K562 (cell line): ENCODE measurements around the gene DCUN1D4. TPM values are rescaled to one million over a fixed set of nuclear protein-coding genes. Genes with fewer than 3 reads are reported as not detected.
A peak's percentile ranks its signal among the peaks of the same experiment; 100 is the strongest.

Experiments
- ATAC-seq: fragments of 200-7000 bp; cut with Tn5 transposase; 3 replicates; pipeline ENCODE4 v1.9.1; 2020; ENCODE audit warnings: moderate library complexity
- BruUV-seq: library from RNA; stranded (reverse); fragments of 400-500 nt; replicated peaks from 2 replicates; lab custom pipeline; 2021; lab: Mats Ljungman, UMichigan
- CTCF ChIA-PET: fragments of 300-600 bp; formaldehyde crosslinking; extraction: SDS; loops from one replicate; lab custom pipeline; 2021; ENCODE audit warnings: low intra/inter-chr PET ratio; lab: Yijun Ruan, JAX
- POLR2A ChIA-PET: fragments of 300-600, 350-650 bp; sonication (Branson Sonifier 250); formaldehyde crosslinking; extraction: SDS; loops from one replicate; lab custom pipeline; 2021; ENCODE audit warnings: antibody characterized with exemption, inconsistent platforms; lab: Yijun Ruan, JAX
- DNase-seq, 4 experiments: peaks; one replicate each; pipeline versions ENCODE4 v3.0.0 to v3.0.0-alpha.2; 2011 to 2018; ENCODE audit warnings: low spot score in 3 of 4, mixed read lengths in 3 of 4; ENCODE audit errors: extremely low read depth in 1 of 4
- FAIRE-seq: peaks from 2 replicates; lab custom pipeline; 2011; peaks lifted over from hg19 to GRCh38; lab: Jason Lieb, UNC
- H2AFZ ChIP-seq: 2 replicates; pipeline ENCODE4 v1.6.0; 2011; ENCODE audit warnings: low read depth, low read length, control low read depth, inconsistent platforms
- H3K27ac ChIP-seq: fragments of 200-600 bp; 3 replicates; pipeline ENCODE4 v1.8.0; 2011; ENCODE audit warnings: low read depth, mild to moderate bottlenecking, control low read depth, inconsistent platforms, low read length, moderate library complexity, mixed read lengths; ENCODE audit errors: extremely low read depth
- H3K27me3 ChIP-seq, 2 experiments: fragments of 300-600 bp in 1 of 2; 2 replicates in 1 of 2; 3 replicates in 1 of 2; pipeline versions ENCODE4 v1.6.0 to v1.8.0; 2011; ENCODE audit warnings: inconsistent platforms in 2 of 2, low read length in 2 of 2, mild to moderate bottlenecking in 1 of 2, mixed read lengths in 1 of 2, moderate library complexity in 1 of 2; ENCODE audit not compliant: control insufficient read depth in 2 of 2, insufficient read depth in 2 of 2
- H3K36me3 ChIP-seq: fragments of 300-600 bp; 3 replicates; pipeline ENCODE4 v1.8.0; 2011; ENCODE audit warnings: mild to moderate bottlenecking, low read length, inconsistent platforms; ENCODE audit not compliant: control insufficient read depth, insufficient read depth
- H3K4me1 ChIP-seq, 2 experiments: fragments of 200-600 bp in 1 of 2; replicated peaks in 1 of 2; 2 replicates in 1 of 2; 3 replicates in 1 of 2; pipeline versions ENCODE4 v1.5.1 to v1.8.0; 2011; ENCODE audit warnings: inconsistent platforms in 2 of 2, low read length in 2 of 2, mild to moderate bottlenecking in 1 of 2, mixed read lengths in 1 of 2, moderate library complexity in 1 of 2; ENCODE audit not compliant: control insufficient read depth in 2 of 2, insufficient read depth in 2 of 2
- H3K4me2 ChIP-seq: 2 replicates; pipeline ENCODE4 v1.6.1; 2011; ENCODE audit warnings: low read length, control low read depth, inconsistent platforms, mixed read lengths; ENCODE audit not compliant: insufficient read depth
- H3K4me3 ChIP-seq: fragments of 200-600 bp; sonication (generic), shearing (Covaris generic); 2 replicates; pipeline ENCODE4 v1.5.1; 2016; ENCODE audit warnings: control low read depth, inconsistent platforms
- H3K79me2 ChIP-seq: fragments of 200-600 bp; 3 replicates; pipeline ENCODE4 v1.8.0; 2011; ENCODE audit warnings: low read length, inconsistent platforms; ENCODE audit not compliant: control insufficient read depth, insufficient read depth
- H3K9ac ChIP-seq, 2 experiments: 2 replicates each; pipeline versions ENCODE4 v1.6.0 to v1.6.1; 2011; ENCODE audit warnings: low read depth in 2 of 2, low read length in 2 of 2, control low read depth in 1 of 2, inconsistent platforms in 1 of 2, mild to moderate bottlenecking in 1 of 2, mixed read lengths in 1 of 2; ENCODE audit not compliant: insufficient read depth in 1 of 2
- H3K9me1 ChIP-seq: one replicate; pipeline ENCODE4 v1.6.0; 2011; ENCODE audit warnings: inconsistent platforms, mild to moderate bottlenecking, low read length, moderate library complexity; ENCODE audit not compliant: control insufficient read depth, insufficient read depth
- H3K9me3 ChIP-seq: replicated peaks from 2 replicates; pipeline ENCODE4 v1.5.1; 2011; ENCODE audit warnings: low read depth, low read length, inconsistent platforms; ENCODE audit not compliant: control insufficient read depth, insufficient read depth
- H4K20me1 ChIP-seq: replicated peaks from 2 replicates; pipeline ENCODE4 v1.6.1; 2011; ENCODE audit warnings: low read length, inconsistent platforms, mixed read lengths; ENCODE audit not compliant: control insufficient read depth, insufficient read depth
- BDP1 ChIP-seq: IDR thresholded peaks from 3 replicates; pipeline ENCODE4 v1.6.1; 2011; ENCODE audit not compliant: insufficient read length, insufficient read depth
- BRD4 ChIP-seq: fragments of 200-600 bp; sonication (generic); IDR thresholded peaks from 2 replicates; pipeline ENCODE4 v1.6.1; 2017; ENCODE audit warnings: inconsistent platforms
- CBFB ChIP-seq: sonication (generic); formaldehyde crosslinking; IDR thresholded peaks from 2 replicates; pipeline ENCODE4 v1.4.0; 2020; ENCODE audit warnings: mild to moderate bottlenecking, missing genetic modification reagents
- EP300 ChIP-seq: IDR thresholded peaks from 2 replicates; pipeline ENCODE4 v1.6.1; 2012; ENCODE audit warnings: low read length, improper control_type of control experiment
- ETS2 ChIP-seq: IDR thresholded peaks from 2 replicates; pipeline ENCODE4 v1.6.1; 2016; ENCODE audit warnings: borderline replicate concordance, missing genetic modification characterization, mild to moderate bottlenecking, moderate library complexity, missing compliant biosample characterization; ENCODE audit not compliant: poor library complexity, severe bottlenecking
- ETV5 ChIP-seq: sonication (generic); formaldehyde crosslinking; IDR thresholded peaks from 2 replicates; pipeline ENCODE4 v1.4.0; 2020; ENCODE audit warnings: low read depth, mild to moderate bottlenecking, missing genetic modification reagents
- KAT7 ChIP-seq: sonication (generic); formaldehyde crosslinking; IDR thresholded peaks from 2 replicates; pipeline ENCODE4 v1.8.0; 2022; ENCODE audit warnings: missing genetic modification reagents, mild to moderate bottlenecking, borderline replicate concordance
- L3MBTL2 ChIP-seq: fragments of 450-650 bp; IDR thresholded peaks from 2 replicates; pipeline ENCODE4 v1.6.1; 2016; ENCODE audit warnings: mild to moderate bottlenecking, moderate library complexity
- MTA2 ChIP-seq: fragments of 450-650 bp; IDR thresholded peaks from 2 replicates; pipeline ENCODE4 v1.6.1; 2016; ENCODE audit warnings: low read depth
- POU5F1 ChIP-seq: fragments of 150-350 bp; IDR thresholded peaks from 2 replicates; pipeline ENCODE4 v1.6.1; 2014; ENCODE audit warnings: borderline replicate concordance, low read length, low read depth, mild to moderate bottlenecking; ENCODE audit not compliant: partially characterized antibody
- SIRT6 ChIP-seq: IDR thresholded peaks from one replicate; pipeline ENCODE4 v1.6.1; 2012; ENCODE audit warnings: low read depth, mild to moderate bottlenecking, control low read depth, inconsistent platforms, low read length, moderate library complexity
- TBP ChIP-seq: optimal IDR thresholded peaks from 2 replicates; pipeline ENCODE3; 2011; ENCODE audit warnings: low read depth, low read length, improper control_type of control experiment
- ZBTB49 ChIP-seq: sonication (generic); formaldehyde crosslinking; IDR thresholded peaks from 2 replicates; pipeline ENCODE4 v1.8.0; 2022; ENCODE audit warnings: missing genetic modification reagents, mild to moderate bottlenecking, borderline replicate concordance
- ZNF3 ChIP-seq: fragments of 250-450 bp; sonication (Bioruptor Pico); IDR thresholded peaks from 2 replicates; pipeline ENCODE4 v1.5.0; 2021; ENCODE audit warnings: mild to moderate bottlenecking, moderate library complexity
- ZNF644 ChIP-seq: fragments of 200-800 bp; sonication (Bioruptor generic); IDR thresholded peaks from 2 replicates; pipeline ENCODE4 v1.6.1; 2016; ENCODE audit warnings: low read depth, missing genetic modification characterization, missing compliant biosample characterization
- ZSCAN29 ChIP-seq: fragments of 450-650 bp; IDR thresholded peaks from 2 replicates; pipeline ENCODE4 v1.6.1; 2017
- WGBS: fragments of 100-300 bp; shearing (Covaris generic); methylation state at CpG from one replicate; pipeline ENCODE4 v1.1.6; 2016; ENCODE audit warnings: low coverage, mixed read lengths; ENCODE audit not compliant: insufficient coverage; ENCODE audit errors: missing lambda C conversion rate; 5-methylcytosine and 5-hydroxymethylcytosine counted together
- in situ Hi-C: fragments of 300-500 bp; cut with MboI; formaldehyde crosslinking; loops from 4 replicates; pipeline ENCODE4 v1.15.0; 2018; ENCODE audit warnings: inconsistent platforms, mixed read lengths
- intact Hi-C: fragments of 100-400 bp; cut with micrococcal nuclease; formaldehyde crosslinking; loops from 2 replicates; pipeline ENCODE4 v1.14.2; 2022
- polyA plus RNA-seq, 8 experiments: library from polyadenylated mRNA; depleted of rRNA in 4 of 8; stranded (reverse) in 5 of 8; unstranded in 3 of 8; fragments of >200 nt; fragmentation: Nextera tagmentation in 2 of 8; fragmentation: Illumina TruSeq in 1 of 8; extraction: Ambion mirVana in 2 of 8; extraction: Trizol in 1 of 8; gene quantifications; 2 replicates each; pipeline versions ENCODE4 v1.2.1 to v1.2.3, GENCODE V29; 2011 to 2014; ENCODE audit warnings: inconsistent platforms in 1 of 8, missing spikeins in 1 of 8
- total RNA-seq, 7 experiments: library from RNA; depleted of rRNA in 6 of 7; stranded (reverse); fragments of >200 nt in 6 of 7; fragmentation: Illumina TruSeq in 2 of 7; extraction: Trizol in 2 of 7; gene quantifications; 2 replicates each; pipeline versions ENCODE4 v1.2.1 to v1.2.3, GENCODE V29; 2011 to 2021; ENCODE audit warnings: low replicate concordance in 1 of 7
- TF ChIP-seq, protein P1 (sequence below): sonication (generic); formaldehyde crosslinking; IDR thresholded peaks from 2 replicates; pipeline ENCODE4 v1.8.0; 2022; ENCODE audit warnings: mild to moderate bottlenecking, missing genetic modification reagents
- TF ChIP-seq, protein P2 (sequence below): fragments of 450-650 bp; IDR thresholded peaks from 2 replicates; pipeline ENCODE4 v1.7.0; 2016; ENCODE audit warnings: borderline replicate concordance

The DCUN1D4 gene
- total and polyA plus RNA-seq, 9 of the 15 experiments (the other 6 are each of a cell fraction or from before 2014, with no cell fraction given) = 15.1 to 73.5 (median 23.0) TPM

GRCh38 chr4:51844153-51845054, 1.5 kb downstream of the DCUN1D4 start:
- BruUV-seq = no TSS peak
- H3K4me2 ChIP-seq = peak overlapping the region; percentile 88
- H3K4me1 ChIP-seq = peaks cover 2 to 14% of the 10 kb centered on the region in 2 experiments; a peak in 2 of 5 replicates
- ChIA-PET CTCF (no interaction called here), POLR2A (interaction anchor here (0.6 to 1.8 kb wide), 5 partner anchors 8 to 137 kb away, joined by 3 to 5 read pairs (median 3); no protein-coding TSS in a partner anchor)
- H2AFZ ChIP-seq = peak overlapping the region; percentile 88
- WGBS = 0% methylated on average over 33 of the region's 71 CpGs
- peaks cover 17% of the 10 kb centered on the region; the same call in 1 of the 3 replicates for H3K36me3 ChIP-seq
- ATAC-seq (peak; percentile 76), FAIRE-seq (peak; percentile 92), DNase-seq (peak; percentile 57 to 95 (median 70))
- peak overlapping the region; percentile 90 for H3K27ac ChIP-seq
- peak overlapping the region; percentile 81 for H3K4me3 ChIP-seq
- no peaks in the 10 kb centered on the region for H3K9me3 ChIP-seq
- no peaks in the 10 kb centered on the region for H3K9me1 ChIP-seq
- in situ Hi-C loops = no loop called here
- intact Hi-C loops = loop anchor here (5.0 kb wide), 1 partner anchor 43 kb away; no protein-coding TSS in a partner anchor
- peak overlapping the region; percentile 80 to 90 for H3K9ac ChIP-seq
- 0 out of 2 replicates have a peak, but pooled peaks cover 4% of the 10 kb centered on the region for H4K20me1 ChIP-seq
- H3K79me2 ChIP-seq = peaks cover 57% of the 10 kb centered on the region
- no peaks in the 10 kb centered on the region for H3K27me3 ChIP-seq
- TF ChIP-seq, protein P1, sequence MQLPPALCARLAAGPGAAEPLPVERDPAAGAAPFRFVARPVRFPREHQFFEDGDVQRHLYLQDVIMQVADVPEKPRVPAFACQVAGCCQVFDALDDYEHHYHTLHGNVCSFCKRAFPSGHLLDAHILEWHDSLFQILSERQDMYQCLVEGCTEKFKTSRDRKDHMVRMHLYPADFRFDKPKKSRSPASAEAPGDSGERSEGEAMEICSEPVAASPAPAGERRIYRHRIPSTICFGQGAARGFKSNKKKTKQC (CRISPR knock-in tag) = no peak
- TF ChIP-seq L3MBTL2 (peak; percentile 77), KAT7 (CRISPR knock-in tag) (no peak), EP300 (no peak), ZNF3 (CRISPR knock-in tag) (no peak), ETS2 (tag) (no peak), BRD4 (no peak), ZNF644 (no peak), ZBTB49 (CRISPR knock-in tag) (no peak), POU5F1 (no peak), CBFB (CRISPR knock-in tag) (no peak), SIRT6 (no peak), ETV5 (CRISPR knock-in tag) (no peak), ZSCAN29 (no peak), BDP1 (no peak), TBP (peak; percentile 80), MTA2 (no peak)
- TF ChIP-seq, protein P2, sequence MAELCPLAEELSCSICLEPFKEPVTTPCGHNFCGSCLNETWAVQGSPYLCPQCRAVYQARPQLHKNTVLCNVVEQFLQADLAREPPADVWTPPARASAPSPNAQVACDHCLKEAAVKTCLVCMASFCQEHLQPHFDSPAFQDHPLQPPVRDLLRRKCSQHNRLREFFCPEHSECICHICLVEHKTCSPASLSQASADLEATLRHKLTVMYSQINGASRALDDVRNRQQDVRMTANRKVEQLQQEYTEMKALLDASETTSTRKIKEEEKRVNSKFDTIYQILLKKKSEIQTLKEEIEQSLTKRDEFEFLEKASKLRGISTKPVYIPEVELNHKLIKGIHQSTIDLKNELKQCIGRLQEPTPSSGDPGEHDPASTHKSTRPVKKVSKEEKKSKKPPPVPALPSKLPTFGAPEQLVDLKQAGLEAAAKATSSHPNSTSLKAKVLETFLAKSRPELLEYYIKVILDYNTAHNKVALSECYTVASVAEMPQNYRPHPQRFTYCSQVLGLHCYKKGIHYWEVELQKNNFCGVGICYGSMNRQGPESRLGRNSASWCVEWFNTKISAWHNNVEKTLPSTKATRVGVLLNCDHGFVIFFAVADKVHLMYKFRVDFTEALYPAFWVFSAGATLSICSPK = no peak
